Activated CD8-positive, alpha-beta T cell treated with anti-CD3 and anti-CD28 coated beads for 36 hours (primary cell): ENCODE results near the gene WBP11. TPM values are rescaled to one million over a fixed set of nuclear protein-coding genes. Genes with fewer than 3 reads are reported as not detected.

Experiments used
- ATAC-seq: fragments of 200-7000 bp; cut with Tn5 transposase; one replicate; pipeline ENCODE4 v1.10.0; 2021; ENCODE audit warnings: mild to moderate bottlenecking, moderate library complexity
- CTCF ChIA-PET: fragments of 350-600 bp; sonication (Branson Sonifier 250); formaldehyde crosslinking; loops from one replicate; lab custom pipeline; 2021; ENCODE audit warnings: antibody characterized with exemption; lab: Charles Lee
- POLR2A ChIA-PET: fragments of 350-600 bp; sonication (Branson Sonifier 250); formaldehyde crosslinking; loops from one replicate; lab custom pipeline; 2021; ENCODE audit warnings: antibody characterized with exemption; lab: Charles Lee
- DNase-seq: peaks from one replicate; pipeline ENCODE4 v3.0.0-alpha.2; 2020
- H3K27ac Mint-ChIP-seq: one replicate; pipeline ENCODE4 v1.8.0; 2021; ENCODE audit warnings: mild to moderate bottlenecking, mixed read lengths
- H3K27me3 Mint-ChIP-seq: one replicate; pipeline ENCODE4 v1.8.0; 2021; ENCODE audit warnings: mixed read lengths
- H3K36me3 Mint-ChIP-seq: one replicate; pipeline ENCODE4 v1.8.0; 2021; ENCODE audit warnings: low read depth, mixed read lengths
- H3K4me1 Mint-ChIP-seq: one replicate; pipeline ENCODE4 v1.8.0; 2021; ENCODE audit warnings: low read depth, mixed read lengths
- H3K4me3 Mint-ChIP-seq: one replicate; pipeline ENCODE4 v1.8.0; 2021; ENCODE audit warnings: mild to moderate bottlenecking, moderate library complexity, mixed read lengths
- H3K9me3 Mint-ChIP-seq: one replicate; pipeline ENCODE4 v1.8.0; 2021; ENCODE audit warnings: mixed read lengths
- CTCF ChIP-seq: fragments of 200-600 bp; IDR thresholded peaks from one replicate; pipeline ENCODE4 v1.8.0; 2022; ENCODE audit warnings: antibody characterized with exemption, mild to moderate bottlenecking
- intact Hi-C: fragments of 100-400 bp; cut with micrococcal nuclease; formaldehyde crosslinking; loops from one replicate; pipeline ENCODE4 v1.10.0; 2022
- total RNA-seq, 2 experiments: library from RNA; stranded (reverse); gene quantifications; one replicate each; pipeline ENCODE4 v1.2.3, GENCODE V29; 2021

Gene WBP11
- total RNA-seq, 2 experiments from 2014 or later, result 123 to 130 TPM

- Mint-ChIP-seq H3K27me3 (no peaks in the 10 kb centered on the region), H3K9me3 (no peaks in the 10 kb centered on the region), H3K27ac (peak overlapping the region; percentile 91), H3K36me3 (peaks cover 28% of the 10 kb centered on the region), H3K4me1 (peaks cover 33% of the 10 kb centered on the region), H3K4me3 (peak overlapping the region; percentile 92)
- no peak for TF ChIP-seq CTCF
- ChIA-PET POLR2A (interaction anchor here (0.9 to 2.9 kb wide), 6 partner anchors 10 to 188 kb away, joined by 3 to 15 read pairs (median 6); partner anchors contain the start of genes ARHGDIB, C12orf60 and WBP11), CTCF (interaction anchor here (0.8 to 3.9 kb wide), 9 partner anchors 9 to 408 kb away, joined by 3 to 16 read pairs (median 4); partner anchors contain the start of genes ATF7IP, C12orf60 and WBP11)
- intact Hi-C loops, result loop anchor here (1.0 to 5.0 kb wide), 3 partner anchors 29 to 381 kb away; partner anchors contain the start of gene ARHGDIB
- ATAC-seq (peak; percentile 1), DNase-seq (no peak)
These were observed 29.6 kb downstream of the WBP11 start for GRCh38 chr12:14773685-14774073.

- ChIA-PET POLR2A (interaction anchor here (0.9 to 2.9 kb wide), 5 partner anchors 30 to 190 kb away, joined by 3 to 15 read pairs (median 3); partner anchors contain the start of genes ARHGDIB, C12orf60 and WBP11), CTCF (interaction anchor here (0.8 to 3.9 kb wide), 7 partner anchors 9 to 407 kb away, joined by 3 to 16 read pairs (median 4); partner anchors contain the start of genes ATF7IP, C12orf60 and WBP11)
- H3K27me3 Mint-ChIP-seq, result no peaks in the 10 kb centered on the region
- no peaks in the 10 kb centered on the region for H3K9me3 Mint-ChIP-seq
- peaks cover 32% of the 10 kb centered on the region for H3K4me1 Mint-ChIP-seq
- no peak for DNase-seq
- intact Hi-C loops, result loop anchor here (5.0 kb wide), 1 partner anchor 381 kb away; no protein-coding TSS in a partner anchor
- TF ChIP-seq CTCF, result no peak
- ATAC-seq, result no peak
- peak overlapping the region; percentile 92 for H3K4me3 Mint-ChIP-seq
- peak overlapping the region; percentile 1 for H3K27ac Mint-ChIP-seq
- H3K36me3 Mint-ChIP-seq, result peaks cover 30% of the 10 kb centered on the region
These were observed 30.3 kb downstream of the WBP11 start for GRCh38 chr12:14772946-14773345.

GRCh38 chr12:14771651-14772137 is 31.6 kb downstream of the WBP11 start:
- peaks cover 40% of the 10 kb centered on the region for H3K4me1 Mint-ChIP-seq
- H3K9me3 Mint-ChIP-seq, result peaks cover 5% of the 10 kb centered on the region
- peak overlapping the region; percentile 95 for H3K4me3 Mint-ChIP-seq
- no peak for TF ChIP-seq CTCF
- no peaks in the 10 kb centered on the region for H3K27me3 Mint-ChIP-seq
- no peak for ATAC-seq
- ChIA-PET POLR2A (interaction anchor here (0.6 to 4.0 kb wide), 19 partner anchors 8 to 406 kb away, joined by 3 to 33 read pairs (median 4); partner anchors contain the start of genes ARHGDIB, ATF7IP, C12orf60 and WBP11), CTCF (interaction anchor here (1.0 to 3.1 kb wide), 6 partner anchors 32 to 556 kb away, joined by 3 to 18 read pairs (median 3); partner anchors contain the start of genes C12orf60 and WBP11)
- intact Hi-C loops, result loop anchor here (5.0 kb wide), 1 partner anchor 379 kb away; no protein-coding TSS in a partner anchor
- peak; percentile 44 for DNase-seq
- peaks cover 43% of the 10 kb centered on the region for H3K36me3 Mint-ChIP-seq
- H3K27ac Mint-ChIP-seq, result peak overlapping the region; percentile 99

GRCh38 chr12:14770496-14771461 is 32.5 kb downstream of the WBP11 start:
- POLR2A ChIA-PET, result interaction anchor here (0.6 to 4.0 kb wide), 37 partner anchors 9 to 1141 kb away, joined by 3 to 33 read pairs (median 4); partner anchors contain the start of genes ARHGDIB, ATF7IP, C12orf60 and WBP11
- TF ChIP-seq CTCF, result no peak
- intact Hi-C loops, result loop anchor here (5.0 kb wide), 1 partner anchor 378 kb away; no protein-coding TSS in a partner anchor
- peaks cover 51% of the 10 kb centered on the region for H3K36me3 Mint-ChIP-seq
- peak overlapping the region; percentile 99 for H3K27ac Mint-ChIP-seq
- no peaks in the 10 kb centered on the region for H3K27me3 Mint-ChIP-seq
- H3K4me3 Mint-ChIP-seq, result peak overlapping the region; percentile 95
- H3K9me3 Mint-ChIP-seq, result peaks cover 12% of the 10 kb centered on the region
- ATAC-seq (peak; percentile 32), DNase-seq (peak; percentile 98)
- CTCF ChIA-PET, result interaction anchor here (0.9 to 3.1 kb wide), 14 partner anchors 11 to 555 kb away, joined by 3 to 18 read pairs (median 4); partner anchors contain the start of genes C12orf60 and WBP11
- H3K4me1 Mint-ChIP-seq, result peaks cover 37% of the 10 kb centered on the region
